ENCODE data around the gene PYGM. TPM values are rescaled to one million over a fixed set of nuclear protein-coding genes. Genes with fewer than 3 reads are reported as not detected.

PYGM gene
- total RNA-seq, 1 donor from 2014 or later = 5.5 TPM

DNA sequence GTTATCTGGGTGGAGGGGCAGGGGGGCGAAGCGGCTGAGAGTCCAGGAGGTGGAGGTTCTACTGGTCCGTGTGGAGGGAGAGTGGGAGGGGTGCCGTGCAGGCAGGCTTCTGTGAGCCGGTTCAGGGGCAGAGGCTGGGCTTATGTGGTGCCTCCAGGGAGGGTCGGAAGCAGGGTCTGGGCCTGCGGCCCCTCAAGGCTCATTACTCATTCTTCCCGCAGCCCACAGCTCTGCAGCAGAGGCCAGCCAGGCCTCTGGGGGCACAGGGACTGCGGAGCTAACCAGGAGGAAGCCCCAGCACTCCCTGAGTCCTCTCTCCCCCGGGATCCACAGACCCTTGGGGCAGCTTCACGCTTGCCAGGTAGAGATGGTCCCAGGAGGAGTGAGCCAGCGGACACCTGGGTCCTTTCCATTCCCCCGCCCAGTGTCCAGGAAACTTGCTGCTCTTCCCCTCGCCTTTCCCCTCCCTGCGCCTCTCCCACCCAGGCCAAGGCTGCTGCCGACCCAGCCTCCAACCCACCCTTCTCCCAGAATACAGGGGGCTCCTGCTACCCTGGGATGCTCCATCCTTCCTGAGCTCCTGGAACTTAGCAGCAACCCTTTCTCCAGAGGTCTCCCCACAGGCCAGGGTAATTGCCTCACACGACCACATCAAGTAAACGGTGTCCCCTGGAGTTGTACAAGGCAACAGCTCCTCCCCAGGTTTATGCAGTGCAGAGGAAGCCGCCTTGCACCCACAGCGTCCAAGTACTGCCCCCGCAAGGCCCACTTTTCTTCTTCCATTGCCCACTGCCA lies 43.1 kb downstream of the PYGM start:
- H3K27ac Mint-ChIP-seq (ENCODE audit: unreplicated experiment) = no peak overlapping the region
- no peaks in the 10 kb centered on the region for H3K36me3 Mint-ChIP-seq (ENCODE audit: unreplicated experiment)
- DNase-seq = peak; percentile 73
- H3K4me1 Mint-ChIP-seq (ENCODE audit: low read depth, unreplicated experiment) = peaks cover 34% of the 10 kb centered on the region
- peak overlapping the region; percentile 44 for H3K4me3 Mint-ChIP-seq (ENCODE audit: unreplicated experiment)
- TF ChIP-seq, protein P1, sequence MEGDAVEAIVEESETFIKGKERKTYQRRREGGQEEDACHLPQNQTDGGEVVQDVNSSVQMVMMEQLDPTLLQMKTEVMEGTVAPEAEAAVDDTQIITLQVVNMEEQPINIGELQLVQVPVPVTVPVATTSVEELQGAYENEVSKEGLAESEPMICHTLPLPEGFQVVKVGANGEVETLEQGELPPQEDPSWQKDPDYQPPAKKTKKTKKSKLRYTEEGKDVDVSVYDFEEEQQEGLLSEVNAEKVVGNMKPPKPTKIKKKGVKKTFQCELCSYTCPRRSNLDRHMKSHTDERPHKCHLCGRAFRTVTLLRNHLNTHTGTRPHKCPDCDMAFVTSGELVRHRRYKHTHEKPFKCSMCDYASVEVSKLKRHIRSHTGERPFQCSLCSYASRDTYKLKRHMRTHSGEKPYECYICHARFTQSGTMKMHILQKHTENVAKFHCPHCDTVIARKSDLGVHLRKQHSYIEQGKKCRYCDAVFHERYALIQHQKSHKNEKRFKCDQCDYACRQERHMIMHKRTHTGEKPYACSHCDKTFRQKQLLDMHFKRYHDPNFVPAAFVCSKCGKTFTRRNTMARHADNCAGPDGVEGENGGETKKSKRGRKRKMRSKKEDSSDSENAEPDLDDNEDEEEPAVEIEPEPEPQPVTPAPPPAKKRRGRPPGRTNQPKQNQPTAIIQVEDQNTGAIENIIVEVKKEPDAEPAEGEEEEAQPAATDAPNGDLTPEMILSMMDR (IDR thresholded peaks at IDR 0.05; ENCODE audit: partially characterized antibody, unreplicated experiment) = no peak
- H3K9me3 Mint-ChIP-seq (ENCODE audit: unreplicated experiment) = peaks cover 7% of the 10 kb centered on the region
- H3K27me3 Mint-ChIP-seq (ENCODE audit: unreplicated experiment) = peaks cover 28% of the 10 kb centered on the region

DNA sequence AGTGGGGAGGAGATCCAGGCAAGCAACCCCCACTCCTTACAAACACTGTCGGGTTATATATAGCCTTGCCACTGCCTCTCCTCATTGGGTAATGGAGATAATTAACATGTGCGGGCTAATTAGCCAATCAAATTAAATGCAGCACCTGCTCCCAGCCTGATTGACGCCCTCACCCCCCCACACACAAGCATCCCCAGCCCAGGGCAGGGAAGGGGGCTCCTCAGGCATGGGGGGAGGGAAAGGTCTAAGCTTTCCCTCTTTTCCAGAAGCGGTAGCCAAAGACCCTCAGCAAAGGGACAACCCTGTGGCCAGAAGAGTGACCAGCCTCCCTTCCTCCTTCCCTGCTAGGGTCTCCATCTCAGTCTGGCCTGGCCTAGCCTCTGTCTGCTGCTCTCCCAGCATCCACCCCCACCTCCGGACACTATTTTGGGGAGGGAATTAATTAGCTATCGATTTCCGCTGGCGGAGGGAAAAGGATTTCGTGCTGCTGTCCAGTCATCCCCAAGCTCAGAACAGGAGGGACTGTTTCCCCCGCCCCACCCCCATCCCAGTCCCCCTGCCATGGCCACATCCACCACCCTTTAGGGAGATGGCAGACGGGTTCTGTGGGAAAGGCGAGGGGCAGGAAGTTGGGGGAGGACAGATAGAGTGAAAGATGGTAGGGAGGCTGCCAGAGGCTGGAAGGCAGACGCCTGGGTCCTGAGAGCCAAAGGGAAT lies 43.9 kb downstream of the PYGM start:
- Mint-ChIP-seq H3K9me3 (ENCODE audit: unreplicated experiment) (peaks cover 7% of the 10 kb centered on the region), H3K4me1 (ENCODE audit: low read depth, unreplicated experiment) (peaks cover 36% of the 10 kb centered on the region), H3K27ac (ENCODE audit: unreplicated experiment) (peak overlapping the region; percentile 43), H3K36me3 (ENCODE audit: unreplicated experiment) (no peaks in the 10 kb centered on the region), H3K4me3 (ENCODE audit: unreplicated experiment) (peak overlapping the region; percentile 64), H3K27me3 (ENCODE audit: unreplicated experiment) (peaks cover 32% of the 10 kb centered on the region)
- TF ChIP-seq, protein P1 (IDR thresholded peaks at IDR 0.05; ENCODE audit: partially characterized antibody, unreplicated experiment) = no peak
- DNase-seq = no peak

DNA sequence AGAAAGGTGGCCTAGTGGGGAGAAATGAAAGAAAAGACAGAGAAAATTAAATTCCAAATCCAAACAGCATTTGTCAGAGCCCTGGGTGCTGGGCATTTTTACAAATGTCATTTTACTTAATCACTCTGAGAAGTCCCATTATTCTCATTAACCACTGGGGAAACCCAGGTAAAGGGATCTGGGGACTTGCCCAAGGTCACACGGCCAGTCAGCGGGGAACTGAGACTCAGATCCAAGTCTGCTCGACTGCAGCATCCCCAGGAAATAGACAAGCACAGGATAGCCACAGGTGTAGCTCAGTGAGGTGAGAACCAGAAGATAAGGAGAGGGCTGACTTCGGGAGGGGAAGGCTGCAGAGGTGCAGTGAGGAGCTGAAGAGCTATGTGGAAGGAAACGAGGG lies 44.7 kb downstream of the PYGM start:
- Mint-ChIP-seq H3K36me3 (ENCODE audit: unreplicated experiment) (no peaks in the 10 kb centered on the region), H3K27me3 (ENCODE audit: unreplicated experiment) (peaks cover 28% of the 10 kb centered on the region), H3K27ac (ENCODE audit: unreplicated experiment) (peak overlapping the region; percentile 55), H3K9me3 (ENCODE audit: unreplicated experiment) (peaks cover 7% of the 10 kb centered on the region), H3K4me1 (ENCODE audit: low read depth, unreplicated experiment) (peaks cover 39% of the 10 kb centered on the region), H3K4me3 (ENCODE audit: unreplicated experiment) (peak overlapping the region; percentile 71)
- TF ChIP-seq, protein P1 (IDR thresholded peaks at IDR 0.05; ENCODE audit: partially characterized antibody, unreplicated experiment) = no peak
- DNase-seq = no peak

DNA sequence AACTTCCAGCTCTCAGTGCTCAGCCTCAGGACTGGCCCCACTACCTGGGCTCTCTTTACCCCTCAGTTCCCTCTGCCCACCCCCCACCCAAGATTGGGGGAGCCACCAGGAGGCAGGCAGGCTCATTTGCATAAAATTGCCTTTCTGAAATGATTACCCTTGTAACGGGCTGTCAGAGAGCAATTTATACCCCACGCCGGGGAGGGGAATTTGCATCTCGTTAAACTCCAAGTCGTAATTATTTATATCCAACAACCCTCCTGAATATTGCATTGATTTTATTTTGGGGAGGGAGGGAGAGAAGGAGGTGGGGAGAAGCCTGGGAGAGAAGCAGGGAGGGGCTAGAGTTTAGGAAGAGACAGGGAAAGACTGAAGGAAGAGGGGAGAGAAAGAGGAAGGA lies 45.1 kb downstream of the PYGM start:
- Mint-ChIP-seq H3K4me1 (ENCODE audit: low read depth, unreplicated experiment) (peaks cover 39% of the 10 kb centered on the region), H3K9me3 (ENCODE audit: unreplicated experiment) (peaks cover 7% of the 10 kb centered on the region), H3K4me3 (ENCODE audit: unreplicated experiment) (peak overlapping the region; percentile 71), H3K27me3 (ENCODE audit: unreplicated experiment) (peaks cover 27% of the 10 kb centered on the region), H3K36me3 (ENCODE audit: unreplicated experiment) (no peaks in the 10 kb centered on the region), H3K27ac (ENCODE audit: unreplicated experiment) (peak overlapping the region; percentile 55)
- TF ChIP-seq, protein P1 (IDR thresholded peaks at IDR 0.05; ENCODE audit: partially characterized antibody, unreplicated experiment) = no peak
- no peak for DNase-seq
